Heart left ventricle (tissue), 13 donors: ENCODE measurements around the gene KCNE1.

Experiments
- POLR2A ChIP-seq, 2 donors: fragments of 450-650 bp; IDR thresholded peaks; one replicate each; pipeline ENCODE4 v1.6.1; 2017; ENCODE audit warnings: antibody characterized with exemption in 2 of 2, mild to moderate bottlenecking in 2 of 2, moderate library complexity in 2 of 2
- TF ChIP-seq, protein P1 (sequence below), 12 donors: fragments of 200-600 bp; sonication (generic) in 4 of 12; IDR thresholded peaks; one replicate each; pipeline versions ENCODE4 v1.5.0 to v1.8.0; 2018 to 2022; ENCODE audit warnings: antibody characterized with exemption in 12 of 12, mild to moderate bottlenecking in 5 of 12
- donor health status: ischemic (EF 13 %, LVEDD 7.1; RV severe dilation, severe dysfunction).
- donor health status: DM: no; HTN: yes; CAD: no.
- donor health status: DM: no; HTN: no; CAD: no.
- donor health status: ischemic (EF 25% LVEDD 6.9; RV normal size, moderate dysfunction).
- donor health status: ischemic (EF 25% LVEDD 5.7; RV mildly dilated, moderate dysfunction).
- donor health status: ischemic (EF 35%, LVEDD 5.7; RV mildly dilated, moderate dysfunction).
- donor health status: nonischemic (EF 11% LVEDD 7.7; RV severe dilation, severe dysfunction).
- donor health status: DM: yes; HTN: yes; CAD: no.
- donor health status: PGD.
- donor health status: ischemic (EF 29% LVEDD 5.4; RV normal size, mild dysfunction).
- donor health status: nonischemic (EF 23%, LVEDD 6.1; RV moderate dilation, normal function).

DNA sequence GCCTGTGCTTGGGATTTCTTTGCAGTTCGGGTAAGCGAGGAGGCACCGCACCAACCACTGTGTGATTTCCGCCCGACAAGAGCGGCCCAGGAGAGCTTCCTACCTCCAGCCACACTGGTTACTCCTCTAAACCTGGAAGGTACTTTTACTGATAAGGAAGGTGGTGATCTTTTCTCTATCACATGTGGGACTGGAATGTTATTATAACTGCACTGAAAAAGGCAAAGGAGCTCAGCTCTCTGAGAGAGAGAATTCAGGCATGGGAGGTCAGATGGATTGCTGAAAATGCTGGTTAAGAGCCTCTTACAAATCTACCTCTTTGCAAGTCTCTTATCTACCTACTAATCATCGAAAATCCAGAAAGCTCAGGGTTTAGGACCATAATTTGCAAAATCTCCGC, 7.7 kb upstream of the KCNE1 start:
- TF ChIP-seq, protein P1, sequence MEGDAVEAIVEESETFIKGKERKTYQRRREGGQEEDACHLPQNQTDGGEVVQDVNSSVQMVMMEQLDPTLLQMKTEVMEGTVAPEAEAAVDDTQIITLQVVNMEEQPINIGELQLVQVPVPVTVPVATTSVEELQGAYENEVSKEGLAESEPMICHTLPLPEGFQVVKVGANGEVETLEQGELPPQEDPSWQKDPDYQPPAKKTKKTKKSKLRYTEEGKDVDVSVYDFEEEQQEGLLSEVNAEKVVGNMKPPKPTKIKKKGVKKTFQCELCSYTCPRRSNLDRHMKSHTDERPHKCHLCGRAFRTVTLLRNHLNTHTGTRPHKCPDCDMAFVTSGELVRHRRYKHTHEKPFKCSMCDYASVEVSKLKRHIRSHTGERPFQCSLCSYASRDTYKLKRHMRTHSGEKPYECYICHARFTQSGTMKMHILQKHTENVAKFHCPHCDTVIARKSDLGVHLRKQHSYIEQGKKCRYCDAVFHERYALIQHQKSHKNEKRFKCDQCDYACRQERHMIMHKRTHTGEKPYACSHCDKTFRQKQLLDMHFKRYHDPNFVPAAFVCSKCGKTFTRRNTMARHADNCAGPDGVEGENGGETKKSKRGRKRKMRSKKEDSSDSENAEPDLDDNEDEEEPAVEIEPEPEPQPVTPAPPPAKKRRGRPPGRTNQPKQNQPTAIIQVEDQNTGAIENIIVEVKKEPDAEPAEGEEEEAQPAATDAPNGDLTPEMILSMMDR (IDR thresholded peaks at IDR 0.05): no peak
- no peak for TF ChIP-seq POLR2A (IDR thresholded peaks at IDR 0.05)
